Esophagus muscularis mucosa (tissue), 4 donors: Measurements from ENCODE around the gene ZNF385C. TPM values are rescaled to one million over a fixed set of nuclear protein-coding genes. Genes with fewer than 3 reads are reported as not detected.

Source experiments
- DNase-seq: peaks from one replicate; pipeline ENCODE4 v3.0.0-alpha.2; 2017; ENCODE audit errors: extremely low spot score
- H3K27ac ChIP-seq, 4 donors: fragments of 200-600 bp; sonication (generic); replicated peaks in 1 of 4; 1 replicate in 3 of 4; 2 replicates in 1 of 4; pipeline ENCODE4 v1.5.1; 2016 to 2019; ENCODE audit warnings: mild to moderate bottlenecking in 1 of 4
- H3K27me3 ChIP-seq, 4 donors: fragments of 200-600 bp; sonication (generic); one replicate each; pipeline versions ENCODE4 v1.5.1 to v1.6.0; 2016 to 2019
- H3K36me3 ChIP-seq, 4 donors: fragments of 200-600 bp; sonication (generic); one replicate each; pipeline ENCODE4 v1.5.1; 2016 to 2019
- H3K4me1 ChIP-seq, 4 donors: fragments of 200-600 bp; sonication (generic); one replicate each; pipeline ENCODE4 v1.5.1; 2016 to 2019
- H3K4me3 ChIP-seq, 4 donors: fragments of 200-600 bp; sonication (generic); 1 replicate in 2 of 4; 2 replicates in 2 of 4; pipeline ENCODE4 v1.5.1; 2016 to 2019; ENCODE audit warnings: mild to moderate bottlenecking in 4 of 4, moderate library complexity in 1 of 4
- H3K9me3 ChIP-seq, 4 donors: fragments of 200-600 bp; sonication (generic); 1 replicate in 3 of 4; 2 replicates in 1 of 4; pipeline ENCODE4 v1.5.1; 2016 to 2019
- EP300 ChIP-seq: sonication (generic); formaldehyde crosslinking; IDR thresholded peaks from one replicate; pipeline ENCODE4 v1.6.1; 2017; ENCODE audit warnings: antibody characterized with exemption
- POLR2A ChIP-seq: fragments of 450-650 bp; IDR thresholded peaks from one replicate; pipeline ENCODE4 v1.6.1; 2017; ENCODE audit warnings: antibody characterized with exemption, moderate library complexity, mild to moderate bottlenecking, low read depth
- POLR2AphosphoS5 ChIP-seq, 2 donors: sonication (generic); formaldehyde crosslinking; IDR thresholded peaks; one replicate each; pipeline ENCODE4 v1.6.1; 2017; ENCODE audit warnings: antibody characterized with exemption in 2 of 2
- WGBS: methylation state at CpG from one replicate; pipeline ENCODE4 v1.1.5; 2018; 5-methylcytosine and 5-hydroxymethylcytosine counted together
- intact Hi-C: fragments of 100-400 bp; cut with DNase I; formaldehyde crosslinking; loops from one replicate; pipeline ENCODE4 v1.15.1; 2023
- total RNA-seq, 4 donors: library from RNA; depleted of rRNA; stranded (reverse); fragments of >200 nt; gene quantifications; one replicate each; pipeline versions ENCODE4 v1.1.0 to v1.2.1, GENCODE V29; 2016
- TF ChIP-seq, protein P1 (sequence below), 3 experiments: fragments of 200-600 bp in 2 of 3; fragments of 450-650 bp in 1 of 3; sonication (generic) in 2 of 3; IDR thresholded peaks; one replicate each; pipeline ENCODE4 v1.5.1; 2017 to 2019; ENCODE audit warnings: antibody characterized with exemption in 3 of 3, mild to moderate bottlenecking in 2 of 3, moderate library complexity in 1 of 3

Gene ZNF385C
- total RNA-seq, 4 donors from 2014 or later: 0.39 to 0.42 TPM; not detected in 2

DNA sequence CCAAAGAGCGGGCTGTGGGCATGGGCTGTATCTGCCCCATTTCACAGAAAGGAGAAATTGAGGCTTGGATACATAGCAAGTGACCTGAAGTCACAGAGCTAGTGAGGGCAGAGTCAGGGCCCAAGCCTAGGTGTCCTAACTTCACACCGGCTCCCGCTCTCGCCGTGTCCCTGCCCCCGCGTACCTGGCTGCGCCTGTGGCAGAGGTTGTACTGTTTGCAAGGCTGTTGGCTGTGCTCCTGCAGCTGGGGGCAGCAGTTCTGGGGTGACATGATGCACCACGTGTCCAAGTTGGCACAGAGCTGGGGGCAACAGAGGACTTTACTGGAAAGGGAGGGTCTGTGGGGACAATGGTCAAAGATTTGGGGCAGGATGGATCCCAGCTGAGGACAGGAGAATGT is 10.8 kb upstream of the ZNF385C start:
- H3K27ac ChIP-seq: no peak overlapping the region
- H3K36me3 ChIP-seq: peaks cover 4 to 63% (median 41%) of the 10 kb centered on the region in 4 donors
- peaks cover 19 to 45% (median 35%) of the 10 kb centered on the region in 4 donors for H3K4me1 ChIP-seq
- no peak for DNase-seq
- intact Hi-C loops: no loop called here
- no peak for TF ChIP-seq POLR2A
- TF ChIP-seq, protein P1, sequence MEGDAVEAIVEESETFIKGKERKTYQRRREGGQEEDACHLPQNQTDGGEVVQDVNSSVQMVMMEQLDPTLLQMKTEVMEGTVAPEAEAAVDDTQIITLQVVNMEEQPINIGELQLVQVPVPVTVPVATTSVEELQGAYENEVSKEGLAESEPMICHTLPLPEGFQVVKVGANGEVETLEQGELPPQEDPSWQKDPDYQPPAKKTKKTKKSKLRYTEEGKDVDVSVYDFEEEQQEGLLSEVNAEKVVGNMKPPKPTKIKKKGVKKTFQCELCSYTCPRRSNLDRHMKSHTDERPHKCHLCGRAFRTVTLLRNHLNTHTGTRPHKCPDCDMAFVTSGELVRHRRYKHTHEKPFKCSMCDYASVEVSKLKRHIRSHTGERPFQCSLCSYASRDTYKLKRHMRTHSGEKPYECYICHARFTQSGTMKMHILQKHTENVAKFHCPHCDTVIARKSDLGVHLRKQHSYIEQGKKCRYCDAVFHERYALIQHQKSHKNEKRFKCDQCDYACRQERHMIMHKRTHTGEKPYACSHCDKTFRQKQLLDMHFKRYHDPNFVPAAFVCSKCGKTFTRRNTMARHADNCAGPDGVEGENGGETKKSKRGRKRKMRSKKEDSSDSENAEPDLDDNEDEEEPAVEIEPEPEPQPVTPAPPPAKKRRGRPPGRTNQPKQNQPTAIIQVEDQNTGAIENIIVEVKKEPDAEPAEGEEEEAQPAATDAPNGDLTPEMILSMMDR (IDR thresholded peaks at IDR 0.05): no peak
- no peak for TF ChIP-seq POLR2AphosphoS5 (IDR thresholded peaks at IDR 0.05)
- TF ChIP-seq EP300: no peak
- 70% methylated on average over 2 of the region's 9 CpGs for WGBS
- no peak overlapping the region for H3K4me3 ChIP-seq
- H3K27me3 ChIP-seq: no peaks in the 10 kb centered on the region
- H3K9me3 ChIP-seq: no peaks in the 10 kb centered on the region

DNA sequence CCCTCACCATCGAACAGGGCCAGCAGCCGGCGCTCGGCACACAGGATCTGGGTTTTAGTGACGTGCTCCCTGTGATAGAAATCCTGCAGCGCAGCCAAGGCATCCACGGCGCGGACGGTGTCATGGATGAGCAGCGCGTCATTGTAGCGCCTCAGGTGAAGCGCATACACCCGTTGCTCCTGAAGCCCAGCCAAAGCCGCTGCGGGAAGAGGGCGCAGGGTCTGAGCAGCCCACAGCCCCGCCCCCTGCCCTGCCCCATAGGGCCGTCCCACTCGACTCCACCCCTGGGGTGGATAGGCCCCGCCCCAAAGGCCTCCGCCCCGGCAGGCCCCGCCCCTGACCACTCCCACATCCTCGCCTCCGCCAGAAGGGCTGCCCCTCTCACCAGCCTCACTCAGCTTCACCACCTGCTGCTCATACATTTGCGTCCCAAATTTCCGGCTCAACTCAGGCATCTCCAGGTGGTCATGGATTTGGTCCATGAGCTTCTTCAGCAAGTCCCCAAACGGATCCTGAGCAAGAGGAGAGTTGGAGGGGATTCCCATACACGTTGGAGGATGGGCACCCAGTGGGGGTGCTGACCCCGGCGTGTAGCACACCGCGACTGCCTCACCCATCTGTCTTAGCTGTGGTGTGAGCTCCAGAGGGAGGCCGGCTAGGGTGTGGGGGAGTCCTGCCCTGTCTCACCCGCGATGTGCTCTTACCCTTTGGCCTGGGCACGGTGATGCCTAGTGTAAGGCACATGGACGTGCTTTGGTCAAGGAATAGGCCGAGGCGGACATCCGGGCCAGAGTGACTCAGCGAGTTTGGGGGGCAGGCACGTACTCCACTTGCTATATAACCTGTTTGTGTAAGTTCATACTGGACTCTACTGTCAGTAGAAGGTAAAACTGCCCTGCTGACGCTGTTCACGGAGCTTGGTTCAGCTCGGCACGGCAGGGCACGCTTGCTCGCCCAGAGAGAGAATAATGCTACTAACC is 9.6 kb upstream of the ZNF385C start:
- no peaks in the 10 kb centered on the region for H3K9me3 ChIP-seq
- peaks cover 15 to 33% (median 28%) of the 10 kb centered on the region in 4 donors for H3K4me1 ChIP-seq
- no peak overlapping the region for H3K27ac ChIP-seq
- 63% methylated on average over 35 of the region's 51 CpGs for WGBS
- H3K36me3 ChIP-seq: peaks cover 9 to 64% (median 35%) of the 10 kb centered on the region in 4 donors
- H3K4me3 ChIP-seq: peak overlapping the region; percentile 3 to 50 (median 36)
- TF ChIP-seq POLR2A (no peak), EP300 (no peak), POLR2AphosphoS5 (IDR thresholded peaks at IDR 0.05) (no peak)
- TF ChIP-seq, protein P1 (IDR thresholded peaks at IDR 0.05): no peak
- intact Hi-C loops: no loop called here
- H3K27me3 ChIP-seq: no peaks in the 10 kb centered on the region
- no peak for DNase-seq

DNA sequence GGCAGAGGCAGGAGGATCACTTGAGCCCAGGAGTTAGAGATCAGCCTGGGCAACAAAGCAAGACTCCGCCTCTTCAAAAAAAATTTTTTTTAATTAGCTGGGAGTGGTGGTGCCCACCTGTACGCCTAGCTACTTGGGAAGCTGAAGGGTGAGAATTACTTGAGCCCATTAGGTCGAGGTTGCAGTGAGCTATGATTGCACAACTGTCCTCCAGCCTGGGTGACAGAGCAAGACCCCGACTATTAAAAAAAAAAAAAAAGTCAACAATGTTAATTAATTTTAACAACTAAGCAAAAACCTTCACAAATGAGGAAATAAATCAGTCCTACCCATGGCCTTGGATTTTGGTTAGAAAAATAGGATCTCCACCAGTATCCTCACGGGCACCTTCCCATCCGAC is 8.9 kb upstream of the ZNF385C start:
- TF ChIP-seq POLR2AphosphoS5 (IDR thresholded peaks at IDR 0.05) (no peak), EP300 (no peak), POLR2A (no peak)
- TF ChIP-seq, protein P1 (IDR thresholded peaks at IDR 0.05): no peak
- Histone ChIP-seq H3K9me3 (no peaks in the 10 kb centered on the region), H3K27ac (no peak overlapping the region), H3K4me3 (peak overlapping the region in 3 of 4 donors; percentile 33 to 50 (median 39)), H3K36me3 (peaks cover 9 to 67% (median 35%) of the 10 kb centered on the region in 4 donors), H3K27me3 (no peaks in the 10 kb centered on the region), H3K4me1 (peaks cover 12 to 29% (median 23%) of the 10 kb centered on the region in 4 donors)
- intact Hi-C loops: no loop called here
- DNase-seq: no peak
- 80% methylated on average over 6 of the region's 6 CpGs for WGBS

DNA sequence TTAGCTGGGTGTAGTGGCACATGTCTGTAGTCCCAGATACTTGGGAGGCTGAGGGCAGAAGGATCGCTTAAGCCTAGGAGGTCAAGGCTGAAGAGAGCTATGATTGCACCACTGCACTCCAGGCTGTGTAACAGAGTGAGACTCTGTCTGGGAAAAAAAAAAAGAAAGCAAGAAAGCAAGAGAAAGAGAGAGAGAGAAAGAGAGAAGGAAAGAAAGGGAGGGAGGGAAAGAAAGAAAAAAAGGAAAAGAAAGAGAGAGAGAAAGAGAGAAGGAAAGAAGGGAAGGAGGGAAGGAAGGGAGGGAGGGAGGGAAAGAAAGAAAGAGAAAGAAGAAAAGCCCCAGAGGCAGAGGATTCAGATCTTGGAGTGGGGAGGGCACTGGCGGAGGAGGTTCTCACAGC is 7.7 kb upstream of the ZNF385C start:
- peaks cover 9 to 68% (median 35%) of the 10 kb centered on the region in 4 donors for H3K36me3 ChIP-seq

DNA sequence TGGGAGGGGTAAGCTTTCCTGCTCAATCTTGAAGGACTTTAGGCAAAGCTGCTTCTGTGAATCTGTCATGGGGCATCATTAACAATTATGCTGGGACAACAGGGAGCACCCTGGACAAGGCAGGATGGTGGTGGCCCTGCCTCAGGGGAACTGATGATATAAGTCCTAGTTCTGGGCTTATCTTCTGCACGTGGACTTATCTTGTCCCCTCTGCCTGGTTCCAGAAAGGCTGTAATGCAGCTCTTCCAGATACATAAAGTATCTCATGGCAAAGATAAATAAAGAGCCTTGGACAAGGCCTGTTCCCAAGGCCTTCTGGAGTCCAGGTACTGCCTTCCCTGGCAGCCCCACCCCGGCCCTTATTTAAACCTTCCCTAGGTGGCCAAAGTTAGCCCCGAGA is 6.0 kb upstream of the ZNF385C start:
- no peak for TF ChIP-seq POLR2A
- TF ChIP-seq EP300: no peak
- no peak for TF ChIP-seq POLR2AphosphoS5 (IDR thresholded peaks at IDR 0.05)
- TF ChIP-seq, protein P1 (IDR thresholded peaks at IDR 0.05): no peak
- no peak for DNase-seq
- Histone ChIP-seq H3K9me3 (no peaks in the 10 kb centered on the region), H3K36me3 (peaks cover 9 to 64% (median 32%) of the 10 kb centered on the region in 4 donors), H3K27me3 (no peaks in the 10 kb centered on the region), H3K4me1 (peaks cover 0 to 17% (median 11%) of the 10 kb centered on the region in 4 donors), H3K27ac (no peak overlapping the region), H3K4me3 (no peak overlapping the region)
- whole genome bisulfite sequencing: 86% methylated on average over 3 of the region's 3 CpGs
- intact Hi-C loops: loop anchor here (5.0 kb wide), 1 partner anchor 37 kb away; no protein-coding TSS in a partner anchor

More for the DNA sequence above, 7.7 kb upstream of the ZNF385C start:
- no peaks in the 10 kb centered on the region for H3K9me3 ChIP-seq
- no peaks in the 10 kb centered on the region for H3K27me3 ChIP-seq
- 87% methylated on average over 2 of the region's 2 CpGs for WGBS
- no peak overlapping the region for H3K27ac ChIP-seq
- intact Hi-C loops: no loop called here
- H3K4me3 ChIP-seq: no peak overlapping the region
- no peak for DNase-seq
- peaks cover 1 to 23% (median 15%) of the 10 kb centered on the region in 4 donors for H3K4me1 ChIP-seq
- TF ChIP-seq POLR2AphosphoS5 (IDR thresholded peaks at IDR 0.05): no peak
